GM21786 (cell line): Measurements from ENCODE around the gene SAE1.
"Not testable (repeated sequence)": the region's sequence is repeated elsewhere in the genome, so short reads cannot be mapped to it uniquely, and the experiment has no call there.

Source experiments
- ATAC-seq: cut with Tn5 transposase; IDR thresholded peaks from one replicate; pipeline ENCODE4 v1.9.1; 2021; ENCODE audit not compliant: unreplicated experiment

Gene SAE1

DNA sequence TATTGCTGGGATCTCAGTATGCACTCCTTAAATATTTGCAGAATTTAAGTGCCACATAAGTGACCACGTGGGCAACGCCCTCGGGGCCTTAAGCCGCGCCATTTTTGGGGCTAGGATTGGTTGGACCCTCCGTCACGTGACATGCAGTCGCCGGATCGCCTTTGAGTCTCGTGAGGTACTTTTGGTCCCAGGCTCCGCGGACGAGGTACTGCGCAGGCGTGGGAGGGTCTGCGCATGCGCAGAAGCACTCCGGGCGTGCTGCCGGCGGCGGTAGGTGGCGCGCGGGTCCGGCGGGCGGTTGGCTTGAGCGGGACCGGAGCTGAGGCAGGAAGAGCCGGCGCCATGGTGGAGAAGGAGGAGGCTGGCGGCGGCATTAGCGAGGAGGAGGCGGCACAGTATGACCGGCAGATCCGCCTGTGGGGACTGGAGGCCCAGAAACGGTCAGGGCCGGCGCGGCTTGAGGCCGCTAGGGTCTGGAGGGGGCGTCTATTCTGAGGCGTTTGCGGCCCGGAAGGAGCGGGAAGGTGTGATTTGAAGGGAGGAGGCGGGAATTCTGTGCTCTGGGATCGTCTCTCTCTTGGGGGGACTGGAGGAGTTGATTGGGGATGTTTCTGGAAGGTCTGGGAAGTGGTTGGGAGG, at the start of gene SAE1:
TSS of gene SAE1 (plus strand) at position 247 of the 639 bp plus-strand sequence. CDS start at position 343, 96 bp downstream.
- ATAC-seq = peak; percentile 81

GRCh38 chr19:47081095-47081494, 49.5 kb upstream of the SAE1 start:
- no peak for ATAC-seq

- ATAC-seq = no peak
These were observed 48.1 kb upstream of the SAE1 start for GRCh38 chr19:47082493-47082892.

DNA sequence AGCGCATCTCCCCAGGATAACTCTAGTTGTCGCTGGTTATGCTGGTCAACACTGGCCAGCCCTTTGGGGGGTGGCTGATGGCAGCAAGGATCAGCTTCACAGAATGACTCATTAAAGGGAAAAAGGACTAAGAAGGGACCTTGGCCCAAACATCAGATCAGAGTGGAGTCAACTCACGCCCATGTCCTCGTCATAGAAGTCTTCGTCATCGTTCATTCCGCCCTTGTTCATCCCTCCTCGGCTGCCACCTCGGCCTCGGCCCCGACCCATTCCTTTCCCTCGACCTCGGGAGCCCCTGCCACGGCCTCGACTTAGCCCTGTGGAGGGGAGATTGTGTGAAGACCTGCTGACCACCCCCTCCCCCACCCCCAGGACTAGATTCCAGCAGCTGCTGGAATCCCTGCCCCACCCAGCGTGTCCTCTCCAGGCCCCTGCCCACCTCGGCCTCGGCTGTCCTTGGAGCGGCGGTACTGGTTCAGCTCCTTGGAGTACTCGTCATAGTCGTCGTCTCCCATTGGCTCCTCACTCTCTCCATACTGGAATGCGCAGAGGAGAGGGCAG, 45.7 kb upstream of the SAE1 start:
- ATAC-seq = no peak

DNA sequence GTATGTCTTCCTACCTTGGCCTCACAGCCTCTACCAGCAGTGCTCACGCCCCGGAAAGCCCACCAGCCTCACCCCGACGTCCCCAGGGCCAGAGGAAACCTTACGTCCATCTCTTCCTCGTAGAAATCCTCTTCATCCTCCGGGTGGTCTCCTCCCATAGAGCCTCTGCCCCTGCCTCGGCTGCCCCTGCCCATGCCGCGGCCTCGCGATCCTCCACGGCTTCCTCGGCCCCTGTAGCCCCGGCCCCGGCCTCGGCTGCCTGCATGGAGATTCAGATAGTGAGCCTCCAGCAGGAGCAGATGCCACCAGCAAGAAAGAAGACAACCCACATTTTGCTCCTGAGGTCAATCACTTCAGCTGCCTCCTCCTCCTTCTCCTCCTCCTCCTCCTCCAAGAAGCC, 44.4 kb upstream of the SAE1 start:
- ATAC-seq = no peak

DNA sequence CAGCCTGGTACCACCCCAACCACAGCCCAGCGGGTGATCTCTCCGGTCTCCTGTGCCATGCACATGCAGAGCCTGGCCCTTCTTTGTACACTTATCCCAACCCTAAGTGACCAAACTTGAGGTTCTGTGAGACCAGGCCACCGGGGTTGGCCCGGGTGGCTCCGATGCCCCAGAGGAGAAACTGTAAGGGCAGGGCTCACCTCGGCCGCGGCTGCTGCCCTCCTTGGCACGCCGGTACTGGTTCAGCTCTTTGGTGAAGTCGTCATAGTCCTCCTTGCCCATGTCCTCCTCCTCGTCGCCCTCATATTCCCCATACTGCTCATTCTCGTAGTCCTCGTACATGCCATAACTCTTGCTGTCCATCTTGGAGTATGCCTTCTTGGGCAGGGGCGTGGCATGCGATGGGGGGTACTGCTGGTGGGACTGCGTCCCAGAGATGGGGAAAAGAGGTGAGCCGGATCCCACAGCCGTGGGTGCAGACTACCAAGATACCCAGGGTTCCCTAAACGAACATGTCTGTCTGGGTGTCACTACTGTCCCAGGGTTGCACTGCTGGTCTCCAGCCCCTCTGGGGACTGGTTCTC, 40.8 kb upstream of the SAE1 start:
- ATAC-seq = no peak

DNA sequence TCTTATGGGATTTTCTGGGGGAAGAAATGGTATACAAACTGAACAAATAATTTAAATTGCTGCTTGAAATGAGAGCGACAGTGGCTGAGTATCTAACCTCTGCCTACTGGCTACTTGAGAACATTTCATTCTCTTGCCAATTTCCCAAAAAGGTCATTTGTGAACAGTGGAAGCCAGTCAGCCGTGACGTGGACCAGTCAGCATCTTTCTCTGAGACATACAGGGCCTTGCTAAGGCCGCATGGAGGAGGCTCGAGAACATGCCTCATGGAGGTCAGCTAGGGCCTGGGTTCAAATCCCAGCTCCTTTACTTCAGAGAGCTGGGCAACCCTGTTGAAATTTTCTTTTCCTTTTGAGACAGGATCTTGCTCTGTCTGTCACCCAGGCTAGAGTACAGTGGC, 37.4 kb upstream of the SAE1 start:
- ATAC-seq = no peak

- ATAC-seq = peak; percentile 62
These were observed 36.8 kb upstream of the SAE1 start for GRCh38 chr19:47093841-47094240.

- no peak for ATAC-seq
These were observed 35.8 kb upstream of the SAE1 start for GRCh38 chr19:47094557-47095475.

DNA sequence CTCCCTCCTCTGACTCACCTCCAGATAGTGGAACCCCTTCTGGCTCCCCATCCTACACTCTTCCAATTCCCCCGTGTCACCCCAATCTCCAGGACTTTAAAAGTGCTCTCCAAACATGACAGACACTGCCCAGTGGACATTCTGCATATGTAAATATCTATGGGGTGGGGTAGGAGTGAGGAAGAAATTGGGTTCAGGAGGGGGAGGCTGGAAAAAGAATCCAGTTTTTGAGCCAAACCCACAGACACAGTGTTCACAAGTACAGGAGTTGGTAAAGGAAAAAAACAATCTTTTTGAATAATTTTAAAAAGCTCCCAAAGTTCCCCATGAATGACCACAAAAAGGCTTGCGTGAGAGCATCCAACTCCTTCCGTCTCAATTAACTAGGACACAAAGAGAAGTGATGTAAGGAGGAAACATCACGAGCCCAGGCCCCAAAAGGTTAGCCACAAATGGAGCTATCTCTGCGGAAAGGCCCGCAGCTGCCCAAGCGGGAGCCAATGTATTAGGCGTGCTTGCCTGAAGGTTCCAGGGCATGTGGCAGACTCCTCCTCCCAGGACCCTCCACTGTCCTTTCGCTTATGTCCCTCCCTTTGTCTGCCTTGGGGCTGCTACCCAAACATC, 35.0 kb upstream of the SAE1 start:
- no peak for ATAC-seq

DNA sequence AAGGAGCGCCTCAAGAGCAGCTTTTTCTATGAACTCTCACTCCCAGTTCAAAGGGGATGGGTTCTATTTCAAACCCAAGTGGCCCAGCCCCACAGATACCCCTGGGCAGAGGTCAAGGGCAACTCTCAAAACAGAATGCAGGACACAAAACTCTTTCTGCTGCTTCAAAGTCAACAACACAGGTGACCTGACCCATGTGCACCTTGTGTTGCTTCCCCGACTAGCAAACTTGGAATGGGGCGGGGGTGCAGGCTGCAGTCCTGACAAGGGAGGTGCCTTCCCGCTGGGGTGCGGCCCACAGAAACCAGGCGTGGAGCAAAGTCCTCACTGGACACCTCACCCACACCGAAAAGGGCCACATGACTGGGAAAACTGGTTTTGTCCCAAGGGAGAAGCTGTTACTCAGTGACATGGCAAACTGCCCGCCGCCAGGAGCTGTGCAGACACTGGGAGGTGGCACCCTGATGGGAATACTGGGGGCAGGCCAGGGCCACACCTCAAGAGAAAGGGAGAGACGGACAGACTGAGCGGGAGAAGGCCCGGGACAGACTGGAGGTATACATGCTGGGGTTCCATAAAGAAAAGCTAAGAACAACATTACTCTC, 34.4 kb upstream of the SAE1 start:
- ATAC-seq = no peak

DNA sequence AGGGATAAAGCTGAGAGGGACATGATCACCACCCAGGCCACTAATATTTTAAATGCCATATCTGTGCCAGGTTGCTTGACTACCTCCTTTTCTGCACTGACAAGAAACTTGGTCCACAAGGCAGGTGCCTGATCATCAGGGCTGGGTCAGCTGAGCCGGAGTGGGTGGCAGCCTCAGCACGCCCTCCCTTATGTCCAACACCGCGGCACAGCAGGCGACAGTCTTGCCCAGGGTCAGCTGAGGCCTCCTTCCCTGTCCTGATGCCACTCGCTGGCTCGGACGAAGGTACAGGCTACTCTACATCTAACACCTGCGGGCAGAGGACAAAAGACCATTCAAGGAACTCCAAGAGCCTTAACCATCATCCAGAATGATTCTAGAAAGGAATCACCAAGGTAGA, 33.9 kb upstream of the SAE1 start:
- ATAC-seq = no peak

GRCh38 chr19:47097396-47098201, 33.0 kb upstream of the SAE1 start:
- ATAC-seq = no peak

DNA sequence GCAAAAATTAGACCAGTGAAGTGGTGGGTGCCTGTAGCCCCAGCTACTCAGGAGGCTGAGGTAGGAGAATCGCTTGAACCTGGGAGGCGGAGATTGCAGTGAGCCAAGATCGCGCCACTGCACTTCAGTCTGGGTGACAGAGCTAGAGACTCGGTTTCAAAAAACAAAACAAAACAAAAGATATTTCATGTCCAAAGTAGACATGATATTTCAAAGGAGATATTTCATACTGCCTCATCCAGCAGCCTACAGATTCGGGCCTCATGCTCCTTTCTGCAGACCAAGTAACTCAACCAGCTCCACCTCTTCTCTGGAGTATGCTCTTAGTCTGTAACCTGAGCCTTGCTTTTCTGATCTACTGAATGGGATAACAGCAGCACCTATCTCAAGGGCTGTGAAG, 32.0 kb upstream of the SAE1 start:
- no peak for ATAC-seq

GRCh38 chr19:47099576-47100050, 31.0 kb upstream of the SAE1 start:
- no peak for ATAC-seq

DNA sequence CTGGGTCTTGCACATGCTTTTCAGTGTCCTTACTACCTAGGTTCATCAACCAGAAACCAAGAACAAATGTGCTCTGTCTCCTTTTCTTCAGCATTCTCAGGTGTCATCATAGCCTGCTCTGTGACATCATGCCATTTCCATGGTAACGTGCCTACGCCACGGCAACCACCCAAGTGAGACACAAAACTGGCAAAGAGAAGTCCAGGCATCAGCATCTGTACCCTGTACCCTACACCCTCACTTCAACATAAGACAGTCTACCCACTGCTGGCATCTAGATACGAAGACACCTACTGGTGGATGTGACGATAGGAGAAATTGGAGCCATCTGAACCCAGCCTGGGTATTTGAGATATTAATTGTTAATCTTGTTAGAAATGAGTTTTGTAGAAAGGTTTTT, 30.3 kb upstream of the SAE1 start:
- no peak for ATAC-seq

DNA sequence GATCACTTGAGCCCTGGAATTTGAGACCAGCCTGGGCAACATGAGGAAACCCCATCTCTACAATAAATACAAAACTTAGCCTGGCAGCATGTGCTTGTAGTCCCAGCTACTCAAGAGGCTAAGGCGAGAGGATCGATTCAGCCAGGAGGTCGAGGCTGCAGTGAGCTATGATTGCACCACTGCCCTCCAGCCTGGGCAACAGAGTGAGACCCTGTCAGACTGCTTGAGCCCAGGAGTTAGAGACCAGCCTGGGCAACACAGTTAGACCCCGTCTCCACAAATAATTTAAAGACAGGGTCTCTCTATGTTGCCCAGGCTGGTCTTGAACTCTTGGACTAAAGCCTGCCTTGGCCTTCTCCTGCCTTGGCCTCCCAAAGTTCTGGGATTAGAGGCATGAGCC, 29.5 kb upstream of the SAE1 start:
- ATAC-seq = not testable (repeated sequence)

DNA sequence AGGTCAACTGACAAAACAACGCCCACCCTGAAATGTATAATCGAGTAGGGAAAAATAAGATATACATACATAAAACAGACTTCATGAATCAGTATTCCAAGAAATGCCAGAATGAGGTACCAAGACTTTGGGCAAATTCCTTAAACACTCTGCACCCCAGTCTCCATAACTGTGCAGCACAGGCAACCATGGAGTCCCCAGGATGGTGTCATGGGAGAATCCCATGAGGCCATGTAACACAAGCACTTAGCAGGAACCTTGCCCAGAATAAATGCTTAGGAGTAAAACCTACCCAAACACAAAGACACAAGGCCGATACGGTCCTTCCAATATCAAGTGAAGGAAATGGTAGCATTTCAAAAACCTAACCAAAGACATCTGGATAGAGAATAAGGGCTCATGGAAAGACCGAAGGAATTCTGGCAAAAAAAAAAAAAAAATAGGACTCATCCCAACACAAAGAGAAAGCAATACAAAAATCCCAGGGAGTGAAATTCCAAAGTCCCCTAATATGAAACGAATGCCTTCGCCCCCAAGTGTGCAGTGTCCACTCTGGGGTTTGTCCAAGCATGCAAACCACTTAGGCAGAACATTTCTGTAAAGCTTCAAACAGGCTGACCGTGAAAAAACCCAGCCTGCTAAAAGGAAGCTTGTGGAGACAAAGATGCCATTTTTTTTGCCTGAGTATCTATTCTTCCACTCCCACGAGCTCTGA, 28.1 kb upstream of the SAE1 start:
- ATAC-seq = no peak

DNA sequence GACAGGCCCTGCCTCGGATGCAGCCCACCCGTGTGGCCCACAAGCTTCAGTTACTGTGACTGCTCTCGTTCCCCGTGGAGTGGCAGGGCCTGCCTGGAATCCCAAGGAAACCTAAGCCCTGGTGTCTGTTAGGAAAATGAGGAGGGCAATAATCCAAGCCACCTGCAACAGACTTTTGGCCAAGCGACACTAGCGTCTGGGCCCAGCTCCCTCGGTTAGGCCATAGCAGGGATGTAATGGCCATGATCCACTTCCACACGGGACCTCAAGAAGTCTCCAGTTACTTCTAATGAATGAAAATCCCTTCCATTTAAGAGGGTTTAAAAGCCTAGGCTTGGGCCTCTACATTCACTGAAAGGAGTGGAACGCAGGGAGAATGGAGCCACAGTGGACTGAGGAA, 26.0 kb upstream of the SAE1 start:
- ATAC-seq = no peak
